K562 (cell line): ENCODE results near the gene MYG1. TPM values are rescaled to one million over a fixed set of nuclear protein-coding genes. Genes with fewer than 3 reads are reported as not detected.

ENCODE experiments used
- ATF2 ChIP-seq: sonication (generic); formaldehyde crosslinking; IDR thresholded peaks from 2 replicates; pipeline ENCODE4 v1.8.1; 2022; ENCODE audit warnings: missing genetic modification reagents
- ATF4 ChIP-seq: fragments of 450-650 bp; formaldehyde crosslinking; IDR thresholded peaks from 2 replicates; pipeline ENCODE4 v1.4.0; 2022; ENCODE audit warnings: mild to moderate bottlenecking, moderate library complexity
- ATF6 ChIP-seq: sonication (generic); formaldehyde crosslinking; IDR thresholded peaks from 2 replicates; pipeline ENCODE4 v1.4.0; 2020; ENCODE audit warnings: mild to moderate bottlenecking, missing genetic modification reagents
- CEBPZ ChIP-seq: fragments of 150-350 bp; IDR thresholded peaks from 2 replicates; pipeline ENCODE4 v1.6.1; 2014; ENCODE audit warnings: low read depth, mild to moderate bottlenecking, low read length, borderline replicate concordance
- DACH1 ChIP-seq: fragments of 450-650 bp; IDR thresholded peaks from 2 replicates; pipeline ENCODE4 v1.6.1; 2018; ENCODE audit not compliant: partially characterized antibody
- EZH2 ChIP-seq: IDR thresholded peaks from 2 replicates; pipeline ENCODE4 v1.6.1; 2012; ENCODE audit warnings: low read depth, mild to moderate bottlenecking, inconsistent platforms, low read length, borderline replicate concordance
- FIP1L1 ChIP-seq: fragments of 200-400 bp; formaldehyde crosslinking; IDR thresholded peaks from 2 replicates; pipeline ENCODE4 v1.6.1; 2018; ENCODE audit warnings: mild to moderate bottlenecking, low read depth, low read length; ENCODE audit not compliant: poor library complexity, severe bottlenecking
- GATA2 ChIP-seq: sonication (generic); formaldehyde crosslinking; IDR thresholded peaks from 2 replicates; pipeline ENCODE4 v1.4.0; 2020; ENCODE audit warnings: mild to moderate bottlenecking, missing genetic modification reagents
- GATAD2A ChIP-seq: fragments of 450-650 bp; IDR thresholded peaks from 2 replicates; pipeline ENCODE4 v1.6.1; 2017
- HNRNPK ChIP-seq: fragments of 200-400 bp; formaldehyde crosslinking; IDR thresholded peaks from one replicate; pipeline ENCODE4 v1.6.1; 2018; ENCODE audit warnings: mild to moderate bottlenecking, low read depth, low read length; ENCODE audit not compliant: poor library complexity, severe bottlenecking
- LCOR ChIP-seq: sonication (generic); formaldehyde crosslinking; IDR thresholded peaks from 2 replicates; pipeline ENCODE4 v1.8.0; 2022; ENCODE audit warnings: mild to moderate bottlenecking, missing genetic modification reagents
- NELFE ChIP-seq: IDR thresholded peaks from 2 replicates; pipeline ENCODE4 v1.6.1; 2011; ENCODE audit warnings: mild to moderate bottlenecking; ENCODE audit not compliant: insufficient read depth, insufficient read length
- NFIX ChIP-seq: fragments of 250-450 bp; sonication (Bioruptor Pico); IDR thresholded peaks from 2 replicates; pipeline ENCODE4 v1.4.0; 2020; ENCODE audit warnings: low read depth, mild to moderate bottlenecking, moderate library complexity
- NR2C2 ChIP-seq, 2 experiments: fragments of 200-800 bp in 1 of 2; sonication (Bioruptor generic) in 1 of 2; sonication (generic) in 1 of 2; formaldehyde crosslinking in 1 of 2; IDR thresholded peaks; 2 replicates each; pipeline versions ENCODE4 v1.6.1 to v1.8.0; 2016 to 2022; ENCODE audit warnings: mild to moderate bottlenecking in 1 of 2, missing compliant biosample characterization in 1 of 2, missing genetic modification characterization in 1 of 2, missing genetic modification reagents in 1 of 2
- TFAP4 ChIP-seq: sonication (generic); formaldehyde crosslinking; IDR thresholded peaks from 2 replicates; pipeline ENCODE4 v1.8.0; 2022; ENCODE audit warnings: missing genetic modification reagents, mild to moderate bottlenecking, moderate library complexity, borderline replicate concordance
- ZBTB26 ChIP-seq: fragments of 450-650 bp; formaldehyde crosslinking; IDR thresholded peaks from 2 replicates; pipeline ENCODE4 v1.4.0; 2022; ENCODE audit warnings: missing genetic modification characterization
- ZFPM2 ChIP-seq: fragments of 250-450 bp; sonication (Bioruptor Pico); IDR thresholded peaks from 2 replicates; pipeline ENCODE4 v1.5.1; 2022; ENCODE audit warnings: mild to moderate bottlenecking
- ZNF324 ChIP-seq: fragments of 250-450 bp; sonication (Bioruptor Pico); IDR thresholded peaks from 2 replicates; pipeline ENCODE4 v1.4.0; 2020; ENCODE audit warnings: mild to moderate bottlenecking
- polyA plus RNA-seq, 8 experiments: library from polyadenylated mRNA; depleted of rRNA in 4 of 8; stranded (reverse) in 5 of 8; unstranded in 3 of 8; fragments of >200 nt; fragmentation: Nextera tagmentation in 2 of 8; fragmentation: Illumina TruSeq in 1 of 8; extraction: Ambion mirVana in 2 of 8; extraction: Trizol in 1 of 8; gene quantifications; 2 replicates each; pipeline versions ENCODE4 v1.2.1 to v1.2.3, GENCODE V29; 2011 to 2014; ENCODE audit warnings: inconsistent platforms in 1 of 8, missing spikeins in 1 of 8
- total RNA-seq, 7 experiments: library from RNA; depleted of rRNA in 6 of 7; stranded (reverse); fragments of >200 nt in 6 of 7; fragmentation: Illumina TruSeq in 2 of 7; extraction: Trizol in 2 of 7; gene quantifications; 2 replicates each; pipeline versions ENCODE4 v1.2.1 to v1.2.3, GENCODE V29; 2011 to 2021; ENCODE audit warnings: low replicate concordance in 1 of 7

MYG1 gene
- total and polyA plus RNA-seq, 9 of the 15 experiments (the other 6 are each of a cell fraction or from before 2014, with no cell fraction given): 0.45 to 5.6 (median 2.1) TPM

GRCh38 chr12:53299101-53299453, 418 bp upstream of the MYG1 start (continued):
- TF ChIP-seq ATF2 (no peak), ATF4 (CRISPR knock-in tag) (0 out of 2 replicates have a peak, but pooled peaks have one; percentile 31), NR2C2 (CRISPR knock-in tag; IDR thresholded peaks at IDR 0.05) (no peak; the same call in none of the 2 replicates), NR2C2 (tag; IDR thresholded peaks at IDR 0.05) (peak; percentile 93), FIP1L1 (no peak), ZBTB26 (CRISPR knock-in tag) (no peak), NELFE (no peak), DACH1 (peak; percentile 18), TFAP4 (CRISPR knock-in tag) (0 out of 2 replicates have a peak, but pooled peaks have one; percentile 47), ZNF324 (CRISPR knock-in tag) (no peak), HNRNPK (no peak), ATF6 (CRISPR knock-in tag) (no peak), GATAD2A (0 out of 2 replicates have a peak, but pooled peaks have one; percentile 39), EZH2 (no peak), GATA2 (CRISPR knock-in tag) (no peak), CEBPZ (no peak), ZFPM2 (CRISPR knock-in tag) (no peak), LCOR (CRISPR knock-in tag) (0 out of 2 replicates have a peak, but pooled peaks have one; percentile 48), NFIX (CRISPR knock-in tag) (no peak)
